Panc1 (cell line): Measurements from ENCODE around the gene WWOX. TPM values are rescaled to one million over a fixed set of nuclear protein-coding genes. Genes with fewer than 3 reads are reported as not detected.

ENCODE experiments used
- ATAC-seq: fragments of 200-7000 bp; cut with Tn5 transposase; 2 replicates; pipeline ENCODE4 v1.9.1; 2020; ENCODE audit warnings: mild to moderate bottlenecking, moderate library complexity
- BruUV-seq: library from RNA; stranded (reverse); fragments of 400-500 nt; replicated peaks from 2 replicates; lab custom pipeline; 2021; lab: Mats Ljungman, UMichigan
- CTCF ChIA-PET: fragments of 300-600 bp; sonication (Branson Sonifier 250); formaldehyde crosslinking; loops from one replicate; lab custom pipeline; 2022; ENCODE audit warnings: antibody characterized with exemption; lab: Charles Lee
- POLR2A ChIA-PET: fragments of 300-600 bp; sonication (Branson Sonifier 250); formaldehyde crosslinking; loops from one replicate; lab custom pipeline; 2022; ENCODE audit warnings: antibody characterized with exemption; lab: Charles Lee
- DNase-seq: peaks from one replicate; pipeline ENCODE4 v3.0.0-alpha.2; 2010; ENCODE audit warnings: low read depth, low spot score
- H3K27ac ChIP-seq: 2 replicates; pipeline ENCODE4 v1.5.1; 2011; ENCODE audit warnings: mild to moderate bottlenecking, low read length, inconsistent platforms
- H3K27me3 ChIP-seq: fragments of 200-500 bp; sonication (Bioruptor generic); 2 replicates; pipeline ENCODE4 v1.6.0; 2014; ENCODE audit warnings: low read length, inconsistent platforms; ENCODE audit not compliant: control insufficient read depth, insufficient read depth
- H3K36me3 ChIP-seq: fragments of 200-500 bp; sonication (Bioruptor generic); 2 replicates; pipeline ENCODE4 v1.5.1; 2014; ENCODE audit warnings: inconsistent platforms, mild to moderate bottlenecking, low read length, moderate library complexity; ENCODE audit not compliant: control insufficient read depth, insufficient read depth
- H3K4me1 ChIP-seq: 2 replicates; pipeline ENCODE4 v1.5.1; 2011; ENCODE audit warnings: inconsistent platforms, mild to moderate bottlenecking, low read length, moderate library complexity; ENCODE audit not compliant: control insufficient read depth, insufficient read depth
- H3K4me3 ChIP-seq, 2 experiments: 2 replicates each; pipeline ENCODE4 v1.5.1; 2011 to 2012; ENCODE audit warnings: low read depth in 2 of 2, low read length in 2 of 2, mild to moderate bottlenecking in 2 of 2, inconsistent platforms in 1 of 2, moderate library complexity in 1 of 2
- H3K9me3 ChIP-seq: fragments of 200-500 bp; sonication (Bioruptor generic); 2 replicates; pipeline ENCODE4 v1.5.1; 2014; ENCODE audit warnings: low read depth, mild to moderate bottlenecking, inconsistent platforms, low read length, moderate library complexity; ENCODE audit not compliant: control insufficient read depth, insufficient read depth
- CTCF ChIP-seq: fragments of 450-650 bp; IDR thresholded peaks from 2 replicates; pipeline ENCODE4 v1.5.1; 2017; ENCODE audit warnings: mild to moderate bottlenecking
- POLR2AphosphoS5 ChIP-seq: IDR thresholded peaks from 2 replicates; pipeline ENCODE4 v1.6.1; 2012; ENCODE audit warnings: mild to moderate bottlenecking, low read depth, low read length, moderate library complexity
- REST ChIP-seq, 2 experiments: IDR thresholded peaks; 2 replicates each; pipeline ENCODE4 v1.6.1; 2011 to 2012; ENCODE audit warnings: low read depth in 2 of 2, control low read depth in 1 of 2, low read length in 1 of 2, mild to moderate bottlenecking in 1 of 2, moderate library complexity in 1 of 2; ENCODE audit not compliant: insufficient read depth in 1 of 2
- SIN3A ChIP-seq: IDR thresholded peaks from 2 replicates; pipeline ENCODE4 v1.6.1; 2012; ENCODE audit warnings: low read depth, mild to moderate bottlenecking, low read length, moderate library complexity, borderline replicate concordance; ENCODE audit not compliant: insufficient read depth
- TCF7L2 ChIP-seq: IDR thresholded peaks from 2 replicates; pipeline ENCODE4 v1.6.1; 2011; ENCODE audit warnings: mild to moderate bottlenecking, low read depth, low read length, inconsistent platforms
- in situ Hi-C: cut with HindIII; loops from 2 replicates; pipeline ENCODE4 v1.10.0; 2016; ENCODE audit warnings: low sequenced_read_pairs, low pct_unique_long_range_greater_than_20kb
- intact Hi-C: fragments of 100-400 bp; cut with micrococcal nuclease; formaldehyde crosslinking; loops from one replicate; pipeline ENCODE4 v1.10.0; 2022; ENCODE audit not compliant: unreplicated experiment
- total RNA-seq: library from RNA; stranded (reverse); gene quantifications from one replicate; pipeline ENCODE4 v1.2.1, GENCODE V29; 2021; ENCODE audit not compliant: unreplicated experiment

WWOX gene
- total RNA-seq, 1 experiment from 2014 or later: 12.5 TPM

GRCh38 chr16:78607465-78607864 lies 508.0 kb downstream of the WWOX start:
- POLR2A ChIA-PET: no interaction called here
- no peaks in the 10 kb centered on the region for H3K9me3 ChIP-seq
- no peaks in the 10 kb centered on the region for H3K36me3 ChIP-seq
- no peak overlapping the region for H3K27ac ChIP-seq
- intact Hi-C loops (no loop called here), in situ Hi-C loops (no loop called here)
- no peak overlapping the region for H3K4me3 ChIP-seq
- no peaks in the 10 kb centered on the region for H3K27me3 ChIP-seq
- CTCF ChIA-PET: interaction anchor here (0.5 kb wide), 1 partner anchor 380 kb away, joined by 10 read pairs; no protein-coding TSS in a partner anchor
- TF ChIP-seq CTCF: no peak
- TF ChIP-seq POLR2AphosphoS5: no peak
- TF ChIP-seq REST (IDR thresholded peaks at IDR 0.05; ENCODE audit: insufficient read depth in 1 of 2, low read depth in 2 of 2, low read length in 1 of 2): no peak
- no peak for TF ChIP-seq TCF7L2
- no peak for TF ChIP-seq SIN3A
- ATAC-seq: no peak
- no peaks in the 10 kb centered on the region for H3K4me1 ChIP-seq
- no TSS peak for BruUV-seq
- no peak for DNase-seq

- BruUV-seq: no TSS peak
- no peak for TF ChIP-seq SIN3A
- TF ChIP-seq REST (IDR thresholded peaks at IDR 0.05; ENCODE audit: insufficient read depth in 1 of 2, low read depth in 2 of 2, low read length in 1 of 2): no peak
- TF ChIP-seq CTCF: no peak
- TF ChIP-seq POLR2AphosphoS5: no peak
- no peak for TF ChIP-seq TCF7L2
- Histone ChIP-seq H3K4me1 (no peaks in the 10 kb centered on the region), H3K27ac (no peak overlapping the region), H3K4me3 (no peak overlapping the region), H3K36me3 (no peaks in the 10 kb centered on the region), H3K27me3 (no peaks in the 10 kb centered on the region), H3K9me3 (no peaks in the 10 kb centered on the region)
- in situ Hi-C loops (no loop called here), intact Hi-C loops (no loop called here)
- ATAC-seq: no peak
- ChIA-PET CTCF (no interaction called here), POLR2A (no interaction called here)
- DNase-seq: no peak
Measured at GRCh38 chr16:78608305-78608776, 508.9 kb downstream of the WWOX start.
